NB4 (cell line): ENCODE data around the gene TFEB.

ENCODE experiments used
- DNase-seq: peaks from one replicate; pipeline ENCODE4 v3.0.0; 2010; ENCODE audit warnings: low read depth
- H3K4me3 ChIP-seq: one replicate; pipeline ENCODE4 v1.5.1; 2011; ENCODE audit warnings: mild to moderate bottlenecking, low read depth, low read length, moderate library complexity
- MAX ChIP-seq: IDR thresholded peaks from 2 replicates; pipeline ENCODE4 v1.6.1; 2011; ENCODE audit warnings: low read depth, low read length
- MYC ChIP-seq: IDR thresholded peaks from 2 replicates; pipeline ENCODE4 v1.6.1; 2011; ENCODE audit warnings: low read depth, low read length
- POLR2A ChIP-seq: IDR thresholded peaks from 2 replicates; pipeline ENCODE4 v1.6.1; 2011; ENCODE audit warnings: mild to moderate bottlenecking; ENCODE audit not compliant: insufficient read length; ENCODE audit errors: extremely low read depth
- TF ChIP-seq, protein P1 (sequence below): IDR thresholded peaks from one replicate; pipeline ENCODE4 v1.5.1; 2012; ENCODE audit warnings: low read depth, low read length

TFEB gene

DNA sequence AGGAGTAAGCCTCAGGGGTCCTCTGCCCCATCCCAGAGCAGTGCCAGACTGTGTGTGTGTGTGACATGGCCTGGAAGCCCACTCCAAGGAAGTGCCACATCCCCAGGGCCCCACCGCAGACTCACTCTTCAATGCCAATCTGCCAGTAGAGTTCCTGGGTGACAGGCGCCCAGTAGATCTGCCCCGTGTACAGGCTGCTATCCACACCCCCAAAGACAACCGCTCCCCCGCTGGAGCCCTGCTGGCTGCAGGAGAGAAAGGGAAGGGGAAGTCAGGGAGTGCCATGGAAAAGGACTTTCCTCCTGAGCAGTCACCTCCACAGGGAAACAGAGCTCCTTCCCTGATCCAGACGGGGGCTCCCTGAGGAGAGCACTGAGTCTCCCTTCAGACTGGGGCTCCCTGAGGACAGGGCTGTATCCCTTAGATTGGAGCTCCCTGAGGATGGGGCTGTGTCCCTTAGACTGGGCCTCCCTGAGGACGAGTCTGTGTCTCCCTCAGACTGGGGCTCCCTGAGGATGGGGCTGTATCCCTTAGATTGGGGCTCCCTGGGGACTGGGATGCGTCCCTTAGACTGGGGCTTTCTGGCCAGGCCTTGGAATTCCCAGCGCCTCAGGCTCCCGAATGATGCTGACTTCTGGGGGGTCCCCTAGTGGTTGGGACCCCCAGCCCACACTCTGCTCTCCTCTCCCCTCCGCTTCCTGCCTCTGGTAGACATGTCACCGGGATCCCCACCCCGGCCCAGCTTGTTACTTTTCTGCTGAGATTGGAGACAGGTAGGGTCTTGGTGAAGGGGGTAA is 5.2 kb upstream of the TFEB start:
- no peak for DNase-seq
- TF ChIP-seq MAX: no peak
- TF ChIP-seq, protein P1, sequence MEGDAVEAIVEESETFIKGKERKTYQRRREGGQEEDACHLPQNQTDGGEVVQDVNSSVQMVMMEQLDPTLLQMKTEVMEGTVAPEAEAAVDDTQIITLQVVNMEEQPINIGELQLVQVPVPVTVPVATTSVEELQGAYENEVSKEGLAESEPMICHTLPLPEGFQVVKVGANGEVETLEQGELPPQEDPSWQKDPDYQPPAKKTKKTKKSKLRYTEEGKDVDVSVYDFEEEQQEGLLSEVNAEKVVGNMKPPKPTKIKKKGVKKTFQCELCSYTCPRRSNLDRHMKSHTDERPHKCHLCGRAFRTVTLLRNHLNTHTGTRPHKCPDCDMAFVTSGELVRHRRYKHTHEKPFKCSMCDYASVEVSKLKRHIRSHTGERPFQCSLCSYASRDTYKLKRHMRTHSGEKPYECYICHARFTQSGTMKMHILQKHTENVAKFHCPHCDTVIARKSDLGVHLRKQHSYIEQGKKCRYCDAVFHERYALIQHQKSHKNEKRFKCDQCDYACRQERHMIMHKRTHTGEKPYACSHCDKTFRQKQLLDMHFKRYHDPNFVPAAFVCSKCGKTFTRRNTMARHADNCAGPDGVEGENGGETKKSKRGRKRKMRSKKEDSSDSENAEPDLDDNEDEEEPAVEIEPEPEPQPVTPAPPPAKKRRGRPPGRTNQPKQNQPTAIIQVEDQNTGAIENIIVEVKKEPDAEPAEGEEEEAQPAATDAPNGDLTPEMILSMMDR: no peak
- TF ChIP-seq POLR2A: no peak
- TF ChIP-seq MYC: no peak
- H3K4me3 ChIP-seq: no peak overlapping the region

DNA sequence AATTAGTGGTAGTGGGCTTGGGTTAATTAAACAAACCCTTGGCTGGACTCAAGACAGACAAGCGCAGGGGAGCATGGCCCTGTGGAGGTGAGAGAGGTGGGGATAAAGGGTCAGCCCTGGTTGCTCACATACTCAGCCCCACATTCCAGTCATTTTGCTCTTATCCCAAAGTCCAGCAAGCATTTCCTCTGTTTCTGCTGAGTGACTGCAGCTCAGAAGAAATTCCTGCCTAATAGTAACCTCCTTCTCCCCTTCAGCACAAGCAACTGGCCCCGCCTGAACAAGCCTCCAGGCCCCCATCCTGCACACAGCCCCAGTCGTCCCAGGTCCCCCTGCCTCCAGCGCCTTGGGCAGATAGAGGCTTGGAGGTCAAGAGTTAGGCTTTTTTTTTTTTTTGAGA is 3.6 kb upstream of the TFEB start:
- H3K4me3 ChIP-seq: no peak overlapping the region
- no peak for TF ChIP-seq POLR2A
- TF ChIP-seq, protein P1: no peak
- no peak for TF ChIP-seq MAX
- no peak for TF ChIP-seq MYC
- DNase-seq: no peak

DNA sequence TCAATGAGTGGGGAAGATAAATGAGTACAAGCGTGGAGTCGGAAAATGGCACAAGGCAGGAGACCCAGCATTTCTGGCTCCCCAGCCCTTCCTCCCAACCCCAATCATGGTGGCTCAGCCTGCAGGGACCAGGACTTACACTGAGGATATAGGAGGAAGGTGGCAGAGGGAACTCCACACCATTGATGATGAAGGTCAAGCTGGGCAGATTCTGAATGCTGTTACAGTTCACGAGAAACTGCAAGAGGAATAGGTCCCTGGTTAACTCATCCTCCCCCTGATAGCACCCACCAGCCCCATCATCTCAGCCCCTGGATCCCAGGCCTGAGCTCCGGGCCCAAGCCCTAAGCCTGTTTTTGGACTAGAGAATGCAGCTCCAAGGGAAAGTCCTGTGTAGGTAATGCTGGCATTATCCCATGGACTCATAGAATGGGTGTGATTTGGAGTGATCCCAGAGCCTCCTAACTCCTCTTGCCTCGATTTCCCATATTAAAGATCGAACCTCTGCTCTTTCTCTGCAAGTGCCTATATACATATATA is 2.3 kb upstream of the TFEB start:
- no peak overlapping the region for H3K4me3 ChIP-seq
- no peak for TF ChIP-seq MYC
- TF ChIP-seq, protein P1: no peak
- TF ChIP-seq POLR2A: no peak
- no peak for TF ChIP-seq MAX
- no peak for DNase-seq

DNA sequence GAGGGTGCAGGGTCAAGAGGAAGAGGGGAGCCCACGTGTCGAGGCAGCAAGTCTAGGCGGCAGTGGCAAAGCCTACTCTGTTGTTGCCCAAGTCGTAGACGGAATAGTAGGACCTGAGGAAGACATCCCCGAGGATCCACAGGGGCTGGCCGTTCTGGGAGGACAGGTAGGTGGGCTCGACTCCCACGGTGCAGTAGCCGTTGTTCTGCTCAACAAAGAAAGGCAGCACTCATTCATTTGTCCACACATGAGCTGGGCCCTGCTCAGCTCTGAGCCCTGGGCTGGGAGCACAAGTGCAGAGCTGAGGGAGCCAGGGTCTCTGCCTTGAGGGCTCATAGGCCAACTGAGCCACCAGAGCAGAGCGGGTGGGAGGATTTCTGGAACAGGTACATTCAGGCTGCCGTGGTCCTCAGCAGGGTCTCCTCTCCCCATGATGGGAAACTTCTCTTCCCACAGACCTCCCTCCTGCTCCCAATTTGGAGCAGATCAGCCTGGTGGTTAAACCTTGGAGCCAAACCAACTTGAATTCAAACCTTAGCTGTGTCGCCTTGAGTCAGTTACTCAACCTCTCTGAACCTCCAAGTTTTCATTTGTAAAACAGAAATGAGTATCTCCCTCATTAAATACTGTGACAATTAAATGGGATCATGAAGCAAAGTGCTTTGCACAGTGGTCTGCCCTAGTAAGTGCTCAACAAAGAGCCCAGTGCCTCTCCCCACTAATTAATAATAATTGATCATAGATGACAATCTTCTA is 1.6 kb upstream of the TFEB start:
- no peak overlapping the region for H3K4me3 ChIP-seq
- no peak for TF ChIP-seq POLR2A
- no peak for TF ChIP-seq MYC
- TF ChIP-seq, protein P1: no peak
- no peak for TF ChIP-seq MAX
- no peak for DNase-seq

GRCh38 chr6:41736186-41736733 is 852 bp upstream of the TFEB start:
- TF ChIP-seq POLR2A (no peak), MYC (no peak), MAX (no peak)
- TF ChIP-seq, protein P1: no peak
- H3K4me3 ChIP-seq: no peak overlapping the region
- no peak for DNase-seq
